SK-N-SH (cell line): ENCODE measurements around the gene DYRK1A. TPM values are rescaled to one million over a fixed set of nuclear protein-coding genes. Genes with fewer than 3 reads are reported as not detected.

Experiments
- CTCF ChIA-PET: fragments of 300-600, 350-600 bp; formaldehyde crosslinking; extraction: SDS; loops from one replicate; lab custom pipeline; 2021; lab: Yijun Ruan, JAX
- POLR2A ChIA-PET: fragments of 350-600 bp; sonication (Branson Sonifier 250); formaldehyde crosslinking; extraction: SDS; loops from one replicate; lab custom pipeline; 2020; ENCODE audit warnings: antibody characterized with exemption, inconsistent platforms; lab: Yijun Ruan, JAX
- DNase-seq: peaks from one replicate; pipeline ENCODE4 v3.0.0; 2012
- H2AFZ ChIP-seq: fragments of 200-600 bp; sonication (generic); 2 replicates; pipeline ENCODE4 v1.8.1; 2016; ENCODE audit warnings: antibody characterized with exemption, mild to moderate bottlenecking, low read depth
- H3F3A ChIP-seq: fragments of 200-600 bp; sonication (generic); replicated peaks from 2 replicates; pipeline ENCODE3; 2016; ENCODE audit warnings: antibody characterized with exemption, mild to moderate bottlenecking; ENCODE audit not compliant: insufficient read depth
- H3K27ac ChIP-seq, 2 experiments: fragments of 200-500 bp in 1 of 2; fragments of 200-600 bp in 1 of 2; sonication (Bioruptor generic) in 1 of 2; sonication (generic), shearing (Covaris generic) in 1 of 2; 2 replicates each; pipeline versions ENCODE4 v1.5.1 to v1.6.1; 2014 to 2016; ENCODE audit warnings: low read depth in 2 of 2, inconsistent platforms in 1 of 2, low read length in 1 of 2, mild to moderate bottlenecking in 1 of 2, mixed read lengths in 1 of 2
- H3K27me3 ChIP-seq: fragments of 200-600 bp; sonication (generic), shearing (Covaris generic); 2 replicates; pipeline ENCODE4 v1.6.1; 2016; ENCODE audit warnings: mixed run types; ENCODE audit not compliant: insufficient read depth
- H3K36me3 ChIP-seq, 2 experiments: fragments of 200-500 bp in 1 of 2; fragments of 200-600 bp in 1 of 2; sonication (Bioruptor generic) in 1 of 2; sonication (generic) in 1 of 2; replicated peaks in 1 of 2; 2 replicates each; pipeline versions ENCODE3 to v1.5.1; 2014 to 2016; ENCODE audit warnings: low read length in 1 of 2, mild to moderate bottlenecking in 1 of 2; ENCODE audit not compliant: insufficient read depth in 2 of 2, control insufficient read depth in 1 of 2
- H3K4me1 ChIP-seq, 2 experiments: fragments of 200-500 bp in 1 of 2; fragments of 200-600 bp in 1 of 2; sonication (Bioruptor generic) in 1 of 2; sonication (generic), shearing (Covaris generic) in 1 of 2; 2 replicates each; pipeline versions ENCODE4 v1.5.1 to v1.6.1; 2014 to 2016; ENCODE audit warnings: low read depth in 1 of 2, low read length in 1 of 2, mixed run types in 1 of 2; ENCODE audit not compliant: insufficient read depth in 2 of 2, control insufficient read depth in 1 of 2
- H3K4me2 ChIP-seq: fragments of 200-600 bp; sonication (generic), shearing (Covaris generic); 2 replicates; pipeline ENCODE4 v1.6.1; 2017; ENCODE audit warnings: mixed run types
- H3K4me3 ChIP-seq, 2 experiments: fragments of 200-500 bp in 1 of 2; fragments of 200-600 bp in 1 of 2; sonication (Bioruptor generic) in 1 of 2; sonication (generic), shearing (Covaris generic) in 1 of 2; 2 replicates each; pipeline versions ENCODE4 v1.5.1 to v1.8.1; 2014 to 2016; ENCODE audit warnings: low read depth in 2 of 2, inconsistent platforms in 1 of 2, low read length in 1 of 2, mild to moderate bottlenecking in 1 of 2, mixed read lengths in 1 of 2, moderate library complexity in 1 of 2
- H3K79me2 ChIP-seq: fragments of 200-600 bp; sonication (generic); 2 replicates; pipeline ENCODE4 v1.8.1; 2017; ENCODE audit warnings: mild to moderate bottlenecking; ENCODE audit not compliant: insufficient read depth
- H3K9ac ChIP-seq: fragments of 200-600 bp; sonication (generic); 2 replicates; pipeline ENCODE4 v1.6.1; 2017; ENCODE audit warnings: mixed run types
- H3K9me2 ChIP-seq: fragments of 200-600 bp; sonication (generic); 2 replicates; pipeline ENCODE4 v1.6.1; 2017; ENCODE audit warnings: mixed run types
- H3K9me3 ChIP-seq: fragments of 200-600 bp; sonication (generic); 2 replicates; pipeline ENCODE4 v1.6.1; 2017; ENCODE audit warnings: mixed run types, mild to moderate bottlenecking, moderate library complexity
- H4K20me1 ChIP-seq: fragments of 200-600 bp; sonication (generic); 2 replicates; pipeline ENCODE4 v1.6.1; 2017; ENCODE audit warnings: mild to moderate bottlenecking, mixed run types; ENCODE audit not compliant: insufficient read depth
- CHD2 ChIP-seq: fragments of 150-350 bp; IDR thresholded peaks from 2 replicates; pipeline ENCODE4 v1.6.1; 2018; ENCODE audit warnings: low read length; ENCODE audit not compliant: partially characterized antibody
- CTCF ChIP-seq: fragments of 200-600 bp; sonication (generic); IDR thresholded peaks from 2 replicates; pipeline ENCODE4 v1.6.1; 2017; ENCODE audit warnings: antibody characterized with exemption, mild to moderate bottlenecking, moderate library complexity
- EZH2phosphoT487 ChIP-seq: fragments of 200-600 bp; sonication (generic); IDR thresholded peaks from 2 replicates; pipeline ENCODE4 v1.6.1; 2017; ENCODE audit warnings: low read depth, mixed run types, mild to moderate bottlenecking, antibody characterized with exemption, moderate library complexity, borderline replicate concordance
- FOXJ3 ChIP-seq: sonication (generic); formaldehyde crosslinking; IDR thresholded peaks from 2 replicates; pipeline ENCODE4 v1.5.1; 2020; ENCODE audit warnings: mild to moderate bottlenecking, missing genetic modification reagents
- FOXM1 ChIP-seq: IDR thresholded peaks from 2 replicates; pipeline ENCODE4 v1.4.0; 2012; ENCODE audit warnings: low read depth, mild to moderate bottlenecking
- GATA2 ChIP-seq: sonication (generic); formaldehyde crosslinking; IDR thresholded peaks from 2 replicates; pipeline ENCODE4 v1.5.0; 2020; ENCODE audit warnings: mild to moderate bottlenecking, missing genetic modification reagents
- JUND ChIP-seq: IDR thresholded peaks from 2 replicates; pipeline ENCODE4 v1.4.0; 2012
- NRF1 ChIP-seq: IDR thresholded peaks from 2 replicates; pipeline ENCODE4 v1.6.1; 2012; ENCODE audit warnings: low read depth, mild to moderate bottlenecking, low read length
- PBX3 ChIP-seq: IDR thresholded peaks from 2 replicates; pipeline ENCODE4; 2012
- POLR2AphosphoS5 ChIP-seq: IDR thresholded peaks from 2 replicates; pipeline ENCODE4 v1.6.1; 2012; ENCODE audit warnings: low read depth, low read length
- RAD21 ChIP-seq: IDR thresholded peaks from 2 replicates; pipeline ENCODE4 v1.6.1; 2012; ENCODE audit warnings: mild to moderate bottlenecking, low read length
- REST ChIP-seq: IDR thresholded peaks from 2 replicates; pipeline ENCODE4 v1.6.1; 2012; ENCODE audit warnings: mild to moderate bottlenecking, low read depth, low read length, moderate library complexity
- RFX5 ChIP-seq: IDR thresholded peaks from 2 replicates; pipeline ENCODE4 v1.6.1; 2012; ENCODE audit warnings: mild to moderate bottlenecking, improper control_type of control experiment, low read length
- SIN3A ChIP-seq: IDR thresholded peaks from 2 replicates; pipeline ENCODE4 v1.6.1; 2012; ENCODE audit warnings: low read depth, mild to moderate bottlenecking, low read length, moderate library complexity, borderline replicate concordance
- TAF1 ChIP-seq: IDR thresholded peaks from 2 replicates; pipeline ENCODE4 v1.6.1; 2012; ENCODE audit warnings: low read depth, mild to moderate bottlenecking, low read length, moderate library complexity, borderline replicate concordance
- TCF12 ChIP-seq: IDR thresholded peaks from 2 replicates; pipeline ENCODE4 v1.4.0; 2012
- TEAD4 ChIP-seq: IDR thresholded peaks from 2 replicates; pipeline ENCODE4 v1.4.0; 2012; ENCODE audit warnings: mild to moderate bottlenecking, borderline replicate concordance; ENCODE audit not compliant: insufficient read depth
- USF2 ChIP-seq: fragments of 150-350 bp; IDR thresholded peaks from 2 replicates; pipeline ENCODE4 v1.6.1; 2017; ENCODE audit warnings: antibody characterized with exemption, low read length, low read depth, borderline replicate concordance
- YY1 ChIP-seq: IDR thresholded peaks from 2 replicates; pipeline ENCODE4 v1.4.0; 2012; ENCODE audit warnings: low read depth, mild to moderate bottlenecking
- ZBTB33 ChIP-seq: IDR thresholded peaks from 2 replicates; pipeline ENCODE4 v1.4.0; 2012; ENCODE audit warnings: low read depth, borderline replicate concordance
- WGBS: methylation state at CpG from one replicate; pipeline ENCODE4 v1.1.6; 2017; ENCODE audit warnings: low lambda C conversion rate; 5-methylcytosine and 5-hydroxymethylcytosine counted together
- polyA plus RNA-seq, 3 experiments: library from polyadenylated mRNA; depleted of rRNA; stranded (reverse); fragments of >200 nt; gene quantifications; 2 replicates each; pipeline ENCODE4 v1.2.3, GENCODE V29; 2012

DYRK1A gene
- polyA plus RNA-seq, 1 of the 3 experiments (the other 2 are of a cell fraction) = 19.3 TPM

- Histone ChIP-seq H3K27me3 (0 out of 2 replicates have a peak, but pooled peaks cover 6% of the 10 kb centered on the region), H3K27ac (no peak overlapping the region), H3K9me3 (no peaks in the 10 kb centered on the region), H3K36me3 (no peaks in the 10 kb centered on the region), H3K4me3 (no peak overlapping the region)
- POLR2A ChIA-PET = no interaction called here
- 58% methylated on average over 5 of the region's 5 CpGs for WGBS
- TF ChIP-seq JUND = no peak
- TF ChIP-seq GATA2 (CRISPR knock-in tag) = no peak
- TF ChIP-seq SIN3A = no peak
- no peak for TF ChIP-seq NRF1
- no peak for TF ChIP-seq CTCF
- no peak for TF ChIP-seq FOXM1
- TF ChIP-seq PBX3 = no peak
- no peak for TF ChIP-seq ZBTB33
- TF ChIP-seq POLR2AphosphoS5 = no peak
- TF ChIP-seq TCF12 = no peak
- no peak for TF ChIP-seq RFX5
- no peak for TF ChIP-seq YY1
- no peak for TF ChIP-seq EZH2phosphoT487
- no peak for TF ChIP-seq CHD2
- no peak for TF ChIP-seq REST
- TF ChIP-seq USF2 = no peak
- no peak for TF ChIP-seq FOXJ3
- TF ChIP-seq TEAD4 = no peak
- no peak for TF ChIP-seq TAF1
- no peak for TF ChIP-seq RAD21
- TF ChIP-seq, all 33 proteins: peak for 0
- no peak overlapping the region for H3K4me2 ChIP-seq
- H2AFZ ChIP-seq = no peak overlapping the region
- no peaks in the 10 kb centered on the region for H3K9me2 ChIP-seq
- H3F3A ChIP-seq = peaks cover 10% of the 10 kb centered on the region
- no peaks in the 10 kb centered on the region for H4K20me1 ChIP-seq
- CTCF ChIA-PET = interaction anchor here (1.0 kb wide), 1 partner anchor 402 kb away, joined by 3 read pairs; no protein-coding TSS in a partner anchor
- H3K9ac ChIP-seq = no peak overlapping the region
- peaks cover 7 to 13% of the 10 kb centered on the region in 2 experiments; a peak in 2 of 4 replicates for H3K4me1 ChIP-seq
- no peaks in the 10 kb centered on the region for H3K79me2 ChIP-seq
- DNase-seq = no peak
Measured at GRCh38 chr21:37568916-37569315, 202.3 kb downstream of the DYRK1A start.
